D721Med (cell line): ENCODE data around the gene MELK.
"Not testable (repeated sequence)": the region's sequence is repeated elsewhere in the genome, so short reads cannot be mapped to it uniquely, and the experiment has no call there.

Experiments
- DNase-seq: peaks from one replicate; pipeline ENCODE4 v3.0.0; 2011; ENCODE audit warnings: low spot score; ENCODE audit not compliant: insufficient read length
- FAIRE-seq: peaks from 2 replicates; lab custom pipeline; 2011; peaks lifted over from hg19 to GRCh38; lab: Jason Lieb, UNC
- CTCF ChIP-seq: IDR thresholded peaks from 2 replicates; pipeline ENCODE4 v1.5.1; 2012; ENCODE audit warnings: mild to moderate bottlenecking, control low read depth; ENCODE audit not compliant: insufficient read depth; ENCODE audit errors: missing control alignments

Gene MELK

GRCh38 chr9:36543916-36544315 lies 28.8 kb upstream of the MELK start:
- no peak for TF ChIP-seq CTCF
- FAIRE-seq = no peak
- DNase-seq = no peak

GRCh38 chr9:36547598-36547997 lies 25.1 kb upstream of the MELK start:
- no peak for TF ChIP-seq CTCF
- FAIRE-seq (no peak), DNase-seq (no peak)

- FAIRE-seq (no peak), DNase-seq (no peak)
Observed at GRCh38 chr9:36548454-36548853, 24.2 kb upstream of the MELK start.

GRCh38 chr9:36550135-36550534 lies 22.6 kb upstream of the MELK start:
- no peak for DNase-seq
- no peak for FAIRE-seq
- TF ChIP-seq CTCF = no peak

More at GRCh38 chr9:36548454-36548853, 24.2 kb upstream of the MELK start:
- TF ChIP-seq CTCF = no peak

- FAIRE-seq, DNase-seq: not testable (repeated sequence)
Observed at GRCh38 chr9:36550631-36551098, 22.0 kb upstream of the MELK start.

GRCh38 chr9:36551129-36551528 lies 21.6 kb upstream of the MELK start:
- FAIRE-seq (no peak), DNase-seq (no peak)
- TF ChIP-seq CTCF = no peak

- TF ChIP-seq CTCF = no peak
- FAIRE-seq = no peak
- no peak for DNase-seq
Observed at GRCh38 chr9:36551910-36552309, 20.8 kb upstream of the MELK start.
